GM19240 (cell line): ENCODE data around the gene WDR83.
"Not testable (repeated sequence)": the region's sequence is repeated elsewhere in the genome, so short reads cannot be mapped to it uniquely, and the experiment has no call there.

Source experiments
- DNase-seq: peaks from one replicate; pipeline ENCODE4 v3.0.0; 2011; ENCODE audit warnings: low spot score; ENCODE audit not compliant: insufficient read length

Gene WDR83

GRCh38 chr19:12655546-12655945, 11.1 kb upstream of the WDR83 start:
- no peak for DNase-seq

- DNase-seq = no peak
Measured at GRCh38 chr19:12656899-12657571, 9.6 kb upstream of the WDR83 start.

- no peak for DNase-seq
Measured at GRCh38 chr19:12657966-12658365, 8.6 kb upstream of the WDR83 start.

GRCh38 chr19:12660980-12661379, 5.6 kb upstream of the WDR83 start:
- no peak for DNase-seq

GRCh38 chr19:12664406-12665280, 2.0 kb upstream of the WDR83 start:
- no peak for DNase-seq

GRCh38 chr19:12665281-12665573, 1.4 kb upstream of the WDR83 start:
- no peak for DNase-seq

GRCh38 chr19:12665671-12666264, 839 bp upstream of the WDR83 start:
- no peak for DNase-seq

- DNase-seq = no peak
Measured at GRCh38 chr19:12667731-12668302, 1.2 kb downstream of the WDR83 start.

GRCh38 chr19:12668346-12668745, 1.7 kb downstream of the WDR83 start:
- no peak for DNase-seq

GRCh38 chr19:12668932-12669269, 2.3 kb downstream of the WDR83 start:
- DNase-seq = no peak

GRCh38 chr19:12669270-12670158, 2.9 kb downstream of the WDR83 start:
- no peak for DNase-seq

GRCh38 chr19:12670159-12670928, 3.7 kb downstream of the WDR83 start:
- DNase-seq = no peak

GRCh38 chr19:12672744-12673143, 6.1 kb downstream of the WDR83 start:
- no peak for DNase-seq

GRCh38 chr19:12675399-12675798, 8.8 kb downstream of the WDR83 start:
- DNase-seq = no peak

GRCh38 chr19:12675940-12676339, 9.3 kb downstream of the WDR83 start:
- DNase-seq = no peak

GRCh38 chr19:12676384-12676792, 9.8 kb downstream of the WDR83 start:
- DNase-seq = no peak

GRCh38 chr19:12676928-12677327, 10.3 kb downstream of the WDR83 start:
- no peak for DNase-seq

- DNase-seq = not testable (repeated sequence)
Measured at GRCh38 chr19:12678039-12678438, 11.4 kb downstream of the WDR83 start.

- no peak for DNase-seq
Measured at GRCh38 chr19:12680034-12680433, 13.4 kb downstream of the WDR83 start.
